Stomach (tissue), 4 donors: ENCODE measurements around the gene CHRM4.

Experiments
- CTCF ChIP-seq, 7 experiments: fragments of 450-650 bp in 4 of 7; fragments of 200-600 bp in 3 of 7; sonication (generic) in 3 of 7; IDR thresholded peaks; one replicate each; pipeline ENCODE4 v1.5.1; 2016 to 2019; ENCODE audit warnings: antibody characterized with exemption in 7 of 7, control low read depth in 2 of 7, mild to moderate bottlenecking in 1 of 7
- POLR2A ChIP-seq, 4 donors: fragments of 450-650 bp; IDR thresholded peaks; one replicate each; pipeline ENCODE4 v1.6.1; 2016; ENCODE audit warnings: antibody characterized with exemption in 4 of 4, control low read depth in 2 of 4, mild to moderate bottlenecking in 1 of 4, moderate library complexity in 1 of 4
- POLR2AphosphoS5 ChIP-seq, 3 donors: sonication (generic); formaldehyde crosslinking; IDR thresholded peaks; one replicate each; pipeline ENCODE4 v1.6.1; 2016; ENCODE audit warnings: antibody characterized with exemption in 3 of 3

GRCh38 chr11:46382646-46383403 is 8.8 kb downstream of the CHRM4 start:
- TF ChIP-seq CTCF (IDR thresholded peaks at IDR 0.05) = peak in 2 of 7 experiments; percentile 38 to 47
- TF ChIP-seq POLR2AphosphoS5 (IDR thresholded peaks at IDR 0.05) = no peak
- TF ChIP-seq POLR2A (IDR thresholded peaks at IDR 0.05) = no peak
